Gastroesophageal sphincter (tissue), 3 donors: Measurements from ENCODE around the gene CLIP2.
A peak's percentile ranks its signal among the peaks of the same experiment; 100 is the strongest.
"Not testable (repeated sequence)": the region's sequence is repeated elsewhere in the genome, so short reads cannot be mapped to it uniquely, and the experiment has no call there.

Experiments used
- POLR2A ChIP-seq, 2 donors: fragments of 450-650 bp; IDR thresholded peaks; one replicate each; pipeline ENCODE4 v1.6.1; 2017; ENCODE audit warnings: antibody characterized with exemption in 2 of 2, mild to moderate bottlenecking in 2 of 2, moderate library complexity in 1 of 2
- TF ChIP-seq, protein P1 (sequence below), 4 experiments: fragments of 200-600 bp in 2 of 4; fragments of 450-650 bp in 2 of 4; sonication (generic) in 1 of 4; IDR thresholded peaks; one replicate each; pipeline ENCODE4 v1.5.1; 2017 to 2019; ENCODE audit warnings: antibody characterized with exemption in 4 of 4, mild to moderate bottlenecking in 2 of 4, moderate library complexity in 2 of 4

DNA sequence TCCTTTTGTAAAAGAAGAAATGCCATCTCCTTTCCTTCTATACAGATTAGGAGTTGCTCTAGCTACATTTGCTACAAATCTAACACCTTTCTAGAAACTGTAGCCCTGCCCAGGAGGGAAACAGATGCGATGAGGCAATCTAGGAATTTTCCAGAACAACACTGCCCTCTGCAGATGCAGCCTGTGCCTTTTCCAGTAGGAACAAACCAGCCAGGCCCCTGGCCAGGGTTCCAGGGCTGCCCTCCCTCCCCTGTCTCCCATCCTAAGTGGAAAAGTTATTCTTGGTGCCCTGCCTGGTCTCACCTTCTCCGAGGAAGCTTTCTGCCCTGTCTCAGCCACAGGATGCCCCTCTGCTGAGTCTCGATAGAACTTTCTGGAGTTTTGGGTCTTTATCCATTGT is 105.4 kb downstream of the CLIP2 start:
- TF ChIP-seq, protein P1, sequence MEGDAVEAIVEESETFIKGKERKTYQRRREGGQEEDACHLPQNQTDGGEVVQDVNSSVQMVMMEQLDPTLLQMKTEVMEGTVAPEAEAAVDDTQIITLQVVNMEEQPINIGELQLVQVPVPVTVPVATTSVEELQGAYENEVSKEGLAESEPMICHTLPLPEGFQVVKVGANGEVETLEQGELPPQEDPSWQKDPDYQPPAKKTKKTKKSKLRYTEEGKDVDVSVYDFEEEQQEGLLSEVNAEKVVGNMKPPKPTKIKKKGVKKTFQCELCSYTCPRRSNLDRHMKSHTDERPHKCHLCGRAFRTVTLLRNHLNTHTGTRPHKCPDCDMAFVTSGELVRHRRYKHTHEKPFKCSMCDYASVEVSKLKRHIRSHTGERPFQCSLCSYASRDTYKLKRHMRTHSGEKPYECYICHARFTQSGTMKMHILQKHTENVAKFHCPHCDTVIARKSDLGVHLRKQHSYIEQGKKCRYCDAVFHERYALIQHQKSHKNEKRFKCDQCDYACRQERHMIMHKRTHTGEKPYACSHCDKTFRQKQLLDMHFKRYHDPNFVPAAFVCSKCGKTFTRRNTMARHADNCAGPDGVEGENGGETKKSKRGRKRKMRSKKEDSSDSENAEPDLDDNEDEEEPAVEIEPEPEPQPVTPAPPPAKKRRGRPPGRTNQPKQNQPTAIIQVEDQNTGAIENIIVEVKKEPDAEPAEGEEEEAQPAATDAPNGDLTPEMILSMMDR (IDR thresholded peaks at IDR 0.05): peak in 1 of 4 experiments; percentile 52
- not testable (repeated sequence) for TF ChIP-seq POLR2A (IDR thresholded peaks at IDR 0.05)
